HG02943 (cell line): ENCODE results near the gene CCNE1.
A peak's percentile ranks its signal among the peaks of the same experiment; 100 is the strongest.

Source experiments
- ATAC-seq: cut with Tn5 transposase; IDR thresholded peaks from one replicate; pipeline ENCODE4 v1.9.1; 2021; ENCODE audit warnings: mild to moderate bottlenecking, low read depth, moderate library complexity; ENCODE audit not compliant: unreplicated experiment

Gene CCNE1

DNA sequence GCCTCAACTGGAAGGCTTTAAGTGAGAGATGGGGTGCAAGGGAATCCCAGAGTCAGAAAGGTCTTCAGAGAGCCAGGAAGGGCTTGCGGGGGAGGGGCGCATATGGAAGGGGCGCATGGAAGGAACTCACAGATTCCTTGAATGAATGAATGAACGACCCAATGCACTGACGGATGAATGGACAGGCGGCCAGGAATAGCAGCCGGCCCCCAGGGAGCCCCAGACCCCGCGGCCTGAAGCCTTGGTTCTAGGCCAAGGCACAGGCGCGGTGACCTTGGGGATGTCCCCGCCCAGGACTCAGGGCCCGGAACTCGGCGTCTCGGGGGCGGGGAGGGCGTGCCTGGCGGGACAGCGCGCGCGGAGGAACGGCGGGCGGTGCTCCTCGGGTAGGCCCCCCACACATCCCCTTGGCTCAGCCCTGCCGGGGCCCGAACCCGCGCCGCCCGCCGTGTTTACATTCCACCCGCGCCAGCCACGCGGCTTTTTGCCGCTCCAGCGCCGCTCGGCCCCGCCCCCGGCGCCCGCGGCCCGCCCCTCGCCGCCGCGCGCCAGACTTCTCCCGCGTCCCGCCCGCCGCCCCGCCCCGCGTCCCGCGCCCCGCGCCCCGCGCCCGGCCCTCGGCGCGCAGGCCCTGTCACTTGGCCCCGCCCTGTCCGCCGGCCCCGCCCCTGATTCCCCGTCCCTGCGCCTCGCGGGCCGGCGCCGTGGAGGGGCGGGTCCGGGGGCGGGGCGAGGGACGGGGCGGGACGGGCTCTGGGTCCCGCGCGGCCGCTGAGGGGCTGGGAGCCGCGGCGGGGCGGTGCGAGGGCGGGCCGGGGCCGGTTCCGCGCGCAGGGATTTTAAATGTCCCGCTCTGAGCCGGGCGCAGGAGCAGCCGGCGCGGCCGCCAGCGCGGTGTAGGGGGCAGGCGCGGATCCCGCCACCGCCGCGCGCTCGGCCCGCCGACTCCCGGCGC lies at the start of gene CCNE1:
TSS of gene CCNE1 (plus strand) at position 867 of the 955 bp plus-strand sequence. CDS start 565 bp downstream, outside the sequence.
- ATAC-seq = peak; percentile 62

DNA sequence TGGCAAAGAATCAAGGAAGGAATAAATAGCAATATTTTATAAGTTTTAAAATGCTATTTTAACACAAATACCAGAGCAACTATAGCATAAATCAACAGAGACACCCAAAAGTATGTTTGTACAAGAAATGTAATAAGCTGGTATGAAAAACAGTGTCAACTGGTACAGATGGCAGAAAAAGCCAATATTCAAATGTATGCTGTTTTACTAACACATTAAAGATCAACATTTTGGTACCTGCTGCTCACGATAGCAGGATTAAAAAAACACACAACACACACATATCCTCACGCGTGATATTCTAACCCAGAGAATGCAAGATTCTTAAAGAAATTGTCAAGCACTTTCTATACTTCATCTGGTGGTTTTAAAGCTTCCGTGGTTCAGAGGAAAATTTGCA lies 48.6 kb upstream of the CCNE1 start:
- ATAC-seq = no peak

DNA sequence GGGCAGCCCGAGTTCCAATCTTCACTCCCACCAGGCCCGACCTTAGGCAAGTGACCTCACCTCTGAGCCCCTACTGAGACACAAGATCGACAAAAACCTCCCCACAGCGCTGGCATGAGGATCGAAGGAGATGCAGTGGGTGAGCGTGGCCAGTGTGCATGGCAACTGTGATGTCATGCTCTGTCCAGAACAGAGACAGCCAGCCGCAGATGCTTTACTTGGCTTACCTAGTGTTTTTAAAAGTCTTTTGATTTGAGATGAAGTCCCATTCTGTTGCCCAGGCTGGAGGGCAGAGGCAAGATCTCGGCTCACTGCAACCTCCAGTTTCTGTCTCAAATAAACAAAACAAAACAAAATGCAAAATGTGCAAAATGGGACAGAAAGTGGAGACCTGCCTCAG lies 47.4 kb upstream of the CCNE1 start:
- no peak for ATAC-seq

DNA sequence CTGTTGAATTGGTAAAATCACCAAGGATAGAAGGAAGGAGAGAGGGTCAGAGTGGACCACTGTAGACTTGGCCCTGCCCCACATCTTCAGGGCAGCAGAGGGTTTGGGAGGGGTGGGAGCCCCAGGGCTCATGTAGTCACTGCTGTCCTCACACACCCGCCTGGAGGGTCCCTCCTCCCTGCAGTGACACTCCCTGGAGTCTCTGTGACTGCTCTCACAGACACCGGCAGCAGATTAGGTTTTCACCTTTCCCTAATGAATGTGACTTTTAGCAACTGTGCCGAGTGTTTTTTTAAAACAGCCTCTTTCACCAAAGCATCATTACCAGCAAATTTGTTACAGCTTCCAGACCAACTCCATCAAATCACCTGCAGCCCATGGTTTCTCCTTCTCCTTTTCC lies 45.7 kb upstream of the CCNE1 start:
- no peak for ATAC-seq

DNA sequence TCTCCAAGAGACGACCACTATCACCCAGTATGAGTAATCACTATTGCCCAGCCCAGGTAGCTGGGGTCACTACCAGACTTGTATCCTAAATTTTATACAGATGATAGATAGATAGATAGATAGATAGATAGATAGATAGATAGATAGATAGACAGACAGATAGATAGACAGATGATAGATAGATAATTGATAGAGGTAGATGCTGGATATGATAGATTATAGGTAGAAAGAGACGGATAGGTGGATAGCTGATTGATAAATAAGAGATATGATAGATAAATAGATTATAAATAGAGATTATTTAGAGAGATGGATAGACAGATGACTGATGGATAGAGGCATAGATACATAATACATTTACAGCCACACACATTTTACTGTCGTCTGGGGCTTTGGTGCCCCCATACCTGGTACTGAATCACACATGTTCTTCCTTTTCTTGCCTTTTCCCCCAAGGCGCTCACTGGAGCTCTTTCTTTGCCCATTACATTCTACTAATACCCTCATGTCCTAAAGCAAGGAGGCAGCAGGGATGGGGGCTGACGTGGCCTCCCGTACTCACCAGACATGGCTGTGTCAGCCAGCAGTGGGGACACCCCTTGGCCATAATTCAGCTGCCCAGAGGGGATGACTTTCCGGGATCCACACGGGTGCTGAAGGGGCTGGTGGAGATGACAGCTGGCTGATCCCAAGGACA lies 44.6 kb upstream of the CCNE1 start:
- ATAC-seq = no peak

DNA sequence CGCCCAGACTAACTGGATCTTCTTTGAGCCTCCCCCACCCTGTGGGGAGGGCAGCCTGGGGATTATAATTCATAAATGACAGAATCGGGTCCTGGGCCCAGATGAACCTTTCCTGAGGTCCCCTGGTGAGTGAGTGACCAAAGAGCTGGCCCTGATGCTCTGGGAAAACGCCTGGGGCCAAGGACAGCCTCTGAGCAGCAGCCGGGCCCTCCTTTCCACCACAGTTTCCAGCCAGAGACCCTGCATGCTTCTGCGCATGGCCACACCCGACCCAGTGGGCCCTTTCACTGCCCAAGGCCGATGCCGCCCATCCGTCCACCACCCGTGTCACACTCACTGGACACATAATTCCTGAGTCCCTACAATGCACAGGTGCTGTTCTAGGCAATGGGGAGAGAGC lies 43.6 kb upstream of the CCNE1 start:
- no peak for ATAC-seq

DNA sequence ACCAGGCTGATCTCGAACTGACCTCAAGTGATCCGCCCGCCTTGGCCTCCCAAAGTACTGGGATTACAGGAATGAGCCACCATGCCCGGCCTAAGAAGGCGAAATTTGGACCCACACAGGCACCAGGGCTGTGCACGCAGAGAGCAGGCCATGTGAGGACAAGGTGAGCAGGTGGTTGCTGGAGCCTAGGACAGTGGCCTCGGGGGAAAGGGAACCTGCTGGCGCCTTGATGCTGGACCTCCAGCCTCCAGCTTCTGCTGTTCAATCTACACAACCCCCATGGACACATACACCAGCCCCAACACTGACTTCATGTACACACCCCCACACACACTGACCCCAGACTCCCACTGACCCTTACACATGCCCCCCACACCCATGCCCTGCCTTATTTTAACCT lies 41.8 kb upstream of the CCNE1 start:
- ATAC-seq = no peak

DNA sequence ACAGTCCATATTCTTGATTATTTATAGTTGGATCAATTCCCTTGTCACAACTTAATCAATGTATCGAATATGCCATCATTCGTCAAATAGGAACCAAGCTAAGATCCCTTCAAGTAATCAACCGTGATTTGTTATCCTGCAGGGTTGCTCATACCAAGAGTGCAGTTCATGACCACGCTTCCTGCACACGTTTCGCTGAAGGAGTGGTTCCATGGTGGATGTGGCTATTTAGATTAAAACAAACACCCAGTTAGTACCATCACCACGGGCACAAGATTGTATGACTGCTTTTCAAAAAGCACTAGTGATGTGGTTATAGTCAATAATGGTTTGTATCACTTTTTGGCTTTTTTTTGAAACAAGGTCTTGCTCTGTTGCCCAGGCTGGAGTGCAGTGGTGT lies 41.1 kb upstream of the CCNE1 start:
- no peak for ATAC-seq

DNA sequence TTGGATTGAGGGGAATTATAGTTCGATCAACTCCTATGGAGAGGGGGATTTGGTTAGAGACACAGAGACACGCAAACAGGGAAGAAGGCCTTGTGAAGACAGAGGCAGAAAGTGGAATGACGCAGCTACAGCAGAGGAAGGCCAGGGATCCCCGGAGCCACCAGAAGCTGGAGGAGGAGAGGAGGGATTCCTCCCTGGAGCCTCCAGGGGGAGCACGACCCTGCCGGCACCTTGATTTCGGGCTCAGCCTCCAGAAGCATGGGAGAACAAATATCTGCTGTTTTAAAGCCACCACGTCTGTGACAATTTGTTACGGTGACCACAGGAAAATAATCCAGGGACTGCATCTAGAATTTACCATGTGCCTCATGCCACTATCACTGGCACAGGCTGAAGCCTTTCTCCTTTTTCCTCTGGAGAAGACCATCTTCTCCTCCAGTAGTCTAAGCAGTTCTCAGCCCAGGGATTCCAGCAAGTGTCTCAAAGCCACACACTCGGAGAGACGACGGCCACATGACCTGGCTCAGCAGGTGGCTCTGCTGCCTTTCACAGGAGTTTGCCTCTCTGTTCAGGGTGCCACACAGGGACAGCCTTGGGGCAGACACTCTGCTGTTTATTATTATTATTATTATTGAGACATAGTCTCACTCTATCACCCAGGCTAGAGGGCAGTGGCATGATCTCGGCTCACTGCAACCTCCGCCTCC lies 39.9 kb upstream of the CCNE1 start:
- no peak for ATAC-seq

DNA sequence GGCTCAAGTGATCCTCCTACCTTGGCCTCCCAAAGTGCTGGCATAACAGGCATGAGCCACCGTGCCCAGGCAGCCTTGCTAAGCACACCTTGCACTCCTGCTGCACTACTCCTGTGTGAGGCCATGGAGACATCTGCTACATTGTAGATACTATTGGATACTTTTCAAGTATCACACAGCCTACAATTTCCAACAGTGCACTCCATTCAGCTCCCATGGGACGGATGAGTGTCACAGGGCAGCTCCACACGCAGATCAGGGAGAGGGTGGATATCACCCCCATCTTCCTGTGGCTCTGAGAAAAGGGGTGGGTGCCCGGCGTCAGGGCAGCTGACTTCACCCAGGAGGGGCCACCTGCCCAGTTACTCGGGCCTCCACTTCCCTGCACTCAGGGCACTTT lies 39.1 kb upstream of the CCNE1 start:
- no peak for ATAC-seq

DNA sequence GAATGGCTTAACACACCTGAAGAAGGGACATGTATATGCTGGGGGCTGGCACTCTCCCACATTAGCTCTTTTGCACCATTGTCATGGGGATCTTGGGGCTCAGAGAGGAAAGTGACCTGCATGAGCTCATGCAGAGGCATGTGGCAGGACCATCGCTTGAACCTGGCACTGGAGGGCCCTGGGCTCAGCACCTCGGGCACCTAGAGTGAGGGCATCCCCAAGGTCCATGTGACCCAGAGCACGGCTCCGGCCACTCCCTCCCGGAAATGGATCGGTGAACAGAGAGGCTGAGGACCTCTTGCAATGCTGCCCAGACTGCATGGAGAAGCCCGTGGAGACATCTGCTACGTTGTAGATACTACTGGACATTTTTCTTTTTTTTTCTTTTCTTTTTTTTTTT lies 38.6 kb upstream of the CCNE1 start:
- ATAC-seq = no peak

DNA sequence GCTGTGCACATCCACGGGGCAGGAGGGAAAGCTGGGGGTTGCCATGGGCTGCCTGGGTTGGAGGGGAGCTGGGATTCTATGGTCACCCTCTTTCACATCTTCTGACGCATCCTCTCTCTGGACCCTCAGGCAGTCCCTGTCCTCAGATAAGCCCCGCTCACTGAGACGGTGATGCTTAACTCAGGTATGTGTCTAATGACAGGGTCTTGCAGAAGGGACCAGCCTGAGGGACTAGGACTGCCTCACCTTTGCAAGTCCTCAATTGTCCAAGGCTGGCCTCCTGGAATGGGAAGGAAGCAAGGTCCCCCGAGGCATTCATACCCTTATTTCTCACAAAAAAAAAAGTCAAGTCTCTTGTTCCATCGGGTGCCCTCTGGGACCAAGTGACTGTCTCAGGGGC lies 37.7 kb upstream of the CCNE1 start:
- no peak for ATAC-seq

DNA sequence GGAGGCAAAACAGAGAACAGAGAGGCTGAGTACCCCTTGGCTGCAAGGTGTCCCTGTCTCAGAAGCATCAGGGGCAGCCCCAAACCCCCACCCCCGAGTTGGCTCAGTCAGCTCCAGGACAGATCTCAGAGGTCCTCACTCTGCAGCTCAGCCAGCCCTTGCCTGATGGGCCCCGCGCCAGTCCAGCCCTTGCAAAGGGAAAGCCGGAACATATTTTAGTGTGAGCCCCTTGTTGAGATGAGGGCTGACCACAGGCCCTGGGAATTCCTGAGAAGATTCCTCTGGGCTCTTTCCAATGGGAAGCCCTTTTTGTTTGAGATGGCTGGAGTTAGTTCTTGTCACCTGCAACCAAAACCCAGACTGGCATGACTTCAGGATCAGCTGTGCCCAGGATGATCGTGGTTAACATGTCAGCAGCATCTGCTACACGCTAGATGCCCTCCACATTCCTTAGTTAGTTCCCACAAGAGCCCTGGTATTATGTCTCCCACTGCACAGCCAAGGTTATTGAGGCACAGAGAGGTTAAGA lies 33.9 kb upstream of the CCNE1 start:
- no peak for ATAC-seq

DNA sequence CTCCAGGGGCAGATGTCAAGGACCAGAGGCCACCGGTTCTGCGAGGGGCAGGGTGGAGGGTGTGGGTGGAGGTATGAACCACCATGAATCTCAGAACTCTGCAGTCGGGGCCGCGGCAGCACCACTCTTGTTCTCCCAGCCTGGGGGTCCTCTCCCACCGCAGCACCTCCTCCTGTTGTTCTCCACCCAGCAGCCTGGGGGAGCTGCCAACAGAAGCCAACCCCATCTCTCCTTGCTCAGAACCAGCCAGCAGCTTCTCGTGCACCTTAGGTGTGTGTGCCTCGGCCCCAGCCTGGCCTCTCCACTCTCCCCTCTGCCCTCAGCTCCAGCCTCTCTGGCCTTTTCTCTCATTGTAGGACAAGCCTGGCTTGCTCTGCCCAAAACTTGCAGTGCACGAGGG lies 31.9 kb upstream of the CCNE1 start:
- no peak for ATAC-seq

DNA sequence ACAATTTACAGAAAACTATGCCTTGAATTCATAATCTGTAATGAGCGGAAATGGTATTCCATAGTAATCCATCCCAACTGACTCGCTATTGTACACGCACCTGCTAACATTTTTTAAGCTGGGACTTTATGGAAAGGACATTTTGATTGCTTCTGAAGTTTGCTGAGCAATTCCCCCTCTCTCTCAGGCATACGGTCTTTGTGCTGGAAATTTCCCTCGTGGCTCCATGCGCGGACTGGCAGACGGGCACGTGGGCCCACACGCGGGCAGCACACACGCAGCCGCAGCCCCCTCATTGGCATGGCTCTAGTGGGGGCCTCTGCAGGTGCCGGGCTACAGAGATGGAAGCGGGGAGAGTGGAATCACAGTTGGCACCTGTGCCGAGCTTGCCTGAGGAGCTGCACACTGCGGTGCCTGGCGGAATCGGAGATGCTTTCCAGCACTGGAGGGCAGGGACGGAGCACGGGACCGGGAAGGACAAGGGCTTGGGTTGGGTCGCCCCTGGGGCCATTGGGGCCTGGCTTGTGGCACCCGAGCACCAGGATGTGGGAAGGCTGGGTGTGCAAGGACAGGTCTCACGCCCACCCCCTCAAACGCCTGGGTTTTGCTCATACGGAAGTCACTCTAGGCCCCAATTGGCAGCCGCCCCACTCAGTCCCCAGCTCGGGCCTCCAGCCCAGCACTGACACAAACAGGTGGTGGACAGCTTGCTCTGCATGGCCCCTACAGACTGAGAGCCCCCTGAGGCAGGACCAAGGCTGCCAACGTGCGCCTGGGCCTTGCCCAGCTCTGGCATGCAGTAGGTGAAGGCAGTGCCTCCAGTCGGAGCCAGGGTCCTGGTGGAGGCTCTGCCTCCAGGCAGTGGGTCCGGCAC lies 30.2 kb upstream of the CCNE1 start:
- no peak for ATAC-seq

DNA sequence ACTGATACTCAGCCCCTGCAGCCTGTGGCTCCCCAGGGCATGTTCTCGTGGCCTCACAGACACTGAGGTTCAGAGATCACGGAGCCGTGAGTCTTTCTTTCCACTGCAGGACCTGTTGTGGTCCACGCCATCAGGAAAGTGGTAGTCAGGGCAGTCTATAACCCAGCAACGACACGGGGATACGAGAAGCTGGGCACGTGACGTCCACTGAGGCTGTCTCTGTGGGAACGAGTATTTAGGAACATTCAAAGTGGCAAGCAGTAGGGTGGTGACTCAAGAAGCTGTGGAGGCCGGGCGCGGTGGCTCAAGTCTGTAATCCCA lies 29.6 kb upstream of the CCNE1 start:
- no peak for ATAC-seq

DNA sequence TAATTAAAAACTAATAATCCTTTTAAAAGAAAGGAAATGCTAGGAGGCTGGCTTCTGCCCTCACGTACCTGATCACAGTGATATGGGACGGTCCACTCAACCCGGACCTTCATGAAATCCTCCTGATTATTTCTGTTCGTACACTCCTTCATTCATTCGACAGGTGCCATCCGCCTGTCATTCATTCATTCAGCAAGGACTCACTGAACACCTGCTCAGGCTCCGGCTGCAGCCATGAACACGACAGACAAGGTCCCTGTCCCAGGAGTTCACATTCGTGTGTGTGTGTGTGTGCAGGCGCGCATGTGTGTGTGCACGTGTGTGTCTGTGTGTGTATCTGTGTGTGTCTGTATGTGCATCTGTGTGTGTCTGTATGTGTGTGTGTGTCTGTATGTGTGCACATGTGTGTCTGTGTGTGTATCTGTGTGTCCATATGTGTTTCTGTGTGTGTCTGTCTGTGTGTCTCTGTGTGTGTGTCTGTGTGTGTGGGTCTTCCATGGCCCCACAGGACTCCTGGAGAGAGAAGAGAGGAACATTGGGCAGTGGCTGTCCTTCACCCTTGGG lies 28.1 kb upstream of the CCNE1 start:
- ATAC-seq = no peak

DNA sequence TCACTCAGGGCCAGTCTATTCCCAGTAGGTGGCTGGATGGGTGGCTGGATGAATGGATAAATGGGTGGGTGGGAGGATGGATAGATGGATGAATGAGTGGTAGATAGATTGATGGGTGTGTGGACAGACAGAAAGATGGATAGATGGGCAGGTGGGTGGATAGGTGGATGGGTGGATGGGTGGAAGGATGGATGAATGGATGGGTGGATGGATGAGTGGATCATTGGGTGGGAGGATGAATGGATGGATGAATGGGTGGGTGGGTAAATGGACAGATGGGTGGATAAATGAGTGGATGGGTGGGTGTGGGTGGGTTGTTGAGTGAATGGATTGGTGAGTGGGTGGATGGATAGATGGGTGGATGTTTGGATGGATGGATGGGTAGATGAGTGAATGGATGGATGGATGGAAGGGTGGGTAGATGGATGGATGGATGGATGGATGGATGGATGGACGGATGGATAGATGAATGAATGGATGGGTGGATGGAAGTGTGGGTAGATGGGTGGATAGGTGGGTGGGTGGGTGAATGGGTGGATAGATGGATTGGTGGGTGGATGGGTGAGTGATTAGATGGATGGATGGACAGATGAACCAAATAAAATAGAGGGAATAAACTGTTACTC lies 27.1 kb upstream of the CCNE1 start:
- ATAC-seq = no peak

DNA sequence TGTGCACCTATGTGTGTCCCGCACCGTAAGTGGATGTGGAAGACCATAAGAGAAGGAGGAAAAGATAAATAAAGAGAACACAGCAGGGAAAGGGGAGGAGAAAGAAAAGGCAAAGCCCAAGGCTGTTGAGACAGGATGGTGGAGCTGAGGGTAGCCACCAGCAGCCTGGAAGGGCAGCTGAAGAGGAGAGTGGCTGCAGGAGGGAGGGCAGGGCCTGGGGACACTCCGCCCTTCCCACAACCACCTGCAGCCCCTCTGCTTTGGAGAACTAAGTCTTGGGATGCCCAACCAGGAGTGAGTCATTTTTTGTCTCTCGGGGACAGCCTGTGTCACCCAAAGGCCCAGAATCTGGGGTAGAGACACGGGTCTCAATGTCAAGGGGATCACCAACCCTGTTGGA lies 26.4 kb upstream of the CCNE1 start:
- no peak for ATAC-seq
